ENCODE results near the gene SCFD2.
"Not testable (repeated sequence)": the region's sequence is repeated elsewhere in the genome, so short reads cannot be mapped to it uniquely, and the experiment has no call there.

SCFD2 gene

DNA sequence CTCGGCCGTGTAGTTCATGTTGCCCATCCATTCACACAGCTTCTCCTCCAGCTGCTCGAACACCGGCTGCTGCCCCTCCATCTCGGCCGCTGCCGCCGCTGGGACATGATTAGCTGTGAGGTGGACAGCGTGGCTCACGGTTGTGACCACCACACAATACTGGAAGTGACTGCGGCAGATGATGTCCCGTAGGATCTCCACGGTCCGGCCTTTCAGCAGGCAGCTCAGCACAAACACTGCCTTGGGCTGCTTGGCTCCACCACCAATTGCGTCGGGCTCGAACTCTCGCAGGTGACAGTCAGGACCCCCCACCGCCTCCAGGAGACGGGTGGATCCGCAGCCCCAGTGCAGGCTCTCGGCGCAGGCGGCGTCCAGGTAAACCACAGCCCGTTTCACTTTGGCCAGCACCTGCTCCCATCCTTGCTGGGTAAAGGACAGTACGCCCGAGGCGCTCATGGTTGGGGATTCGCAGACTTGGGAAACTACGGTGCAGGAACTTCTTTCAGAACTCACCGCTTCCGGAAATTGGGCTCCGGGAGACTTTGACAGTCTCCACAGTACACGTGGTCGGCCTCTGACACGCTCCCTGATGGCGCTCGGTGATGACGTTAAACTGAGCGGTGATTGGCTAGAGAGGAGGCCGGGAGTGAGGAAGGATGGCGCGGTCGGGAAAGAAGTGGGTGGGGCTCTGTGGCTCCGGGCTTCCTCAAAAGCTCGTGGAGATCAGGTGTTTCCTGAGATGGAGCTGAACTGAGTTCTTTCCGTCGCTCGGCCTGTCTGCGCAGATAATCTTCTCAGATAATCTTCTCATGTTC is at the start of gene SCFD2:
Gene SCFD2 (minus strand): TSS at position 576 of the 815 bp plus-strand sequence.
- FAIRE-seq = peak; percentile 64

DNA sequence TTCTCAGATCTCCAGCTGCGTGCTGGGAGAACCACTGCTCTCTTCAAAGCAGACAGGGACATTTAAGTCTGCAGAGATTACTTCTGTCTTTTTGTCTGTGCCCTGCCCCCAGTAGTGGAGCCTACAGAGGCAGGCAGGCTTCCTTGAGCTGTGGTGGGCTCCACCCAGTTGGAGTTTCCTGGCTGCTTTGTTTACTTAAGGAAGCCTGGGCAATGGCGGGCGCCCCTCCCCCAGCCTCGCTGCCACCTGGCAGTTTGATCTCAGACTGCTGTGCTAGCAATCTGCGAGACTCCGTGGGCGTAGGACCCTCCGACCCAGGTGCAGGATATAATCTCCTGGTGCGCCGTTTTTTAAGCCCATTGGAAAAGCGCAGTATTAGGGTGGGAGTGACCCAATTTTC is 43.6 kb upstream of the SCFD2 start:
- not testable (repeated sequence) for FAIRE-seq

- FAIRE-seq = no peak
Measured at GRCh38 chr4:53380221-53380620, 14.4 kb upstream of the SCFD2 start.

- FAIRE-seq = no peak
Measured at GRCh38 chr4:53378171-53378482, 12.3 kb upstream of the SCFD2 start.

DNA sequence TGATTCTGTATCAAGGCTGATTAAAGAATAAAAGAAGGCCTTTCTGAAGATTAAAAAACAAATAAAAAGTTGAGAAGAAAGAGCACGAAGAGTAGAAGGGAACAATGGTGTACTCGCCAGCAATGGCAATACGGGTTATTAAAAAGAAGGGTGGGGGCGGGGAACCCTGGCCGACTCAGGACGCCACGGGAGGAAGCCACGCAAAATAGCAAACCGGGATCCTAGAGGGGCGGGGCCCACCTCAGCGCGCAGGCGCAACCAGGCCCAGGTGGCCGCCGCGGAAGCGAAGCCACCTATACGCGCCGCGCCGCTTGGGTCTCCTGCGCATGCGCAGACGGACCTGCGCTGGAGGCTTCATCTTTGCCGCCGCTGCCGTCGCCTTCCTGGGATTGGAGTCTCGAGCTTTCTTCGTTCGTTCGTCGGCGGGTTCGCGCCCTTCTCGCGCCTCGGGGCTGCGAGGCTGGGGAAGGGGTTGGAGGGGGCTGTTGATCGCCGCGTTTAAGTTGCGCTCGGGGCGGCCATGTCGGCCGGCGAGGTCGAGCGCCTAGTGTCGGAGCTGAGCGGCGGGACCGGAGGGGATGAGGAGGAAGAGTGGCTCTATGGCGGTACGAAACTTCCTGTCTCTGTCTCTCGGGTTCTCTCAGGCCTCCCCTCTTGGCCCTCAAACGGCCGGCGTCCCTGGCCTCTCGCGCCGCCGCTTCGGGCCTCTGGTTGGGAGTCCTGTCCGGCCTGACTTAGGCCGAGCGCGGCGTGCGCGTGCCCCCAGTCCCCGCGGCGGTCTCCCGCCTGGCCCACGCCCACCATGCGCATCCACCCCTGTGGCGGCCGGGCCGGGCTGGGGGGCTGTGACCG is 11.7 kb upstream of the SCFD2 start, which contains the start of gene FIP1L1:
Gene FIP1L1 (plus strand): TSS at position 323 of the 852 bp plus-strand sequence. CDS start 198 bp downstream, at position 521.
- no peak for FAIRE-seq

DNA sequence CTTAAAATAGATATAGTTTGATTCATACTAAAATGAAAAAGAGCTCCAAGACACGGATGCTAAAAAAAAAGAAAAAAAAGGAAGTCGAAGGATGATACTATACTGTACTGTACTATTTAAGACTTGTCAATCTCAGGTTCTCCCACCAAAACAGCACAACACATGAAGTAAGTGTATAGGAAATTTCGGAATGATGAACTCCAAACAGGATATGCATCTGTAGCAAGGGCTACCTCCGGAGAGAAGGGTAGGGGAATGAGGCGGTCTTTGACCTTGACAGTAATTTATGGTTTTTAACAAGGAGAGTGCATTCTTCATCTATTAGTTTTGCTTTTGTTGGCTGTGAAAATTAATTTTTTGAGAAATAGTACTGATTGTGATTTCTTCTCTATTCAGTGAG is 11.0 kb upstream of the SCFD2 start:
- no peak for FAIRE-seq

DNA sequence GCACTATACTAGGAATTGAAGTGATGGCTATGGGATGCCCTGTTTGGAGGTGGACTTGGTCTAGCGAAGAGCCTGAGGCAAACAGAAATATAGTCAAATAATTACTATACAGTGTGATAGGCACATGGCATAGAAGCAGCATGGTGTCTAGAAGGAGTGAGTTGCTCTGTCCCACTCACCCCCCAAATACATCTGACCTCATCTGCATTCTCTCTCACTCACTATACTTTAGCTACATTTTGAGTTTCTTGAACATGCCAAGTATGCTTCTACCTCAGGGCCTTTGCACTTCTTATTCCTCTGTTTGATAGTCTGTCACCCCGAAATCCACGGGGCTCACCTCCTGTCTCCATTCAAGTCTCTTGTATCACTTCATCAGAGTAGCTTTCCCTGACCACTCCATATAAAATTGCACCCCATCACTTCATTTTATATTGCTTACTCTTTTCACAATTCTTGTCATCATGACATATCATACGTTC is 9.0 kb upstream of the SCFD2 start:
- FAIRE-seq = no peak

DNA sequence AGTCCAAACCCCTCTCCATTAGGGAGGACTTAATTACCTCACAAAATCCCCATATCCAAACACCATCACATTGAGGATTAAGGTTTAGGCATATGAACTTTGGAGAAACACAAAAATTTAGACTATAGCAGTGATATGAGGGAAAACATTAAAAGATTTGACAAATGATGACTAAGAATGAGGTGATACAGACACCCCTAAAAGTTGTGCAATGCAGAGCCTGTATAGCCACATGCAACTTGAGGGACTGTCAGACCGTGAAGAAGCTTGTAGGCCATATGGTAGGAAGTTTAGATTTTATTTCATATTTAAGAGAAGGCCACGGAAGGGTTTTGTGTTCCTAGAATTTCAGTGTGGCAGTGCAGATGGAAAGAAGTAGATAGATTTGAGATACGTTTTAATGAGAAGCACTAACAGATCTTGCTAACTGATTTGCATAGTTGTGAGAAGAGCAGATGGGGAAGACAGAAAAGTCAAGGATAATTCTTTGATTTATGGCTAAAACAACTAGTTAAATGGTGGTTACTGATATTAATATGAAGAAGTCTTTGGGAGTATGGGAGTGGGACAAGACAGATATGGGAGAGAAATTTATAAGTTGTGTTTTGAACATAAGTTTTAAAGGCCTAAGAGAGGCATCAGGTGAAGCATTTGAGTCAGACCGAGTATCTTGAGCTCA is 6.1 kb upstream of the SCFD2 start:
- FAIRE-seq = no peak

DNA sequence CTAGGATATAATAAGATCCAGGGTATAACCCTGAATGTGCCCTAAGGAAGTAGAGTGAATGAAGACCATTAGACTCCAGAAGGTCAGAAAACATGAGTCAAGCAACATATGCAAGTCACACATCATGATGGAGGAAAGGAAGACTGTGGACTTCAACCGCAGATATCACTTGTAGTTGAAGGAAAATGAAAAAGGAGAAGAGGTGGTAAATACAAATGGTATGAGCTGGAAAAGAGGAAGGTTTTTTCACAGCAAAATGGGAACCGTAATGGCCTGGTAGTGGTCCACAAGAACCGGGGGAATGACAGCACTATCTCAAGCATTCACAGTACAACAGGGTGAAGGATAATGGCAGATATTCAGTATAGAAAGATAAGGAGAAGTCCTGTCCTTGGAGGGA is 5.2 kb upstream of the SCFD2 start:
- FAIRE-seq = no peak

DNA sequence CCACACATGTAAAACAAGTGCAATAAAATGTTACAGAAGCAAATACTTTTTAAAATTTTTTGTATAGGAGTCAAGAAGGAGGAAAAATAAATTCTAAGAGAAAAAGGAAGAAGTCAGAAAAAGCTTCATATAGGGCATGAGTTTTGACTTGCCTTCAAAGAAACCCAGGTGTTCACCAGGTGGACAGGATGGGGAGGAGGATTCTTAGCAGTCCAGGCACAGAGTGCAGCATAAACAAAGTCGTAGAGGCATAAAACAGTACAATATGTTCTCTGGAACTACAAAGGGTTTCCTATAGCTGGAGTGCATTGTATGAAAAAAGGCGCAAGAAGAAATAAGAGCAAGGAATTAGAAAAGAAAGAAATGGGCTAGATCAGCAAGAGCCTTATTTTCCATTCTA is 1.9 kb upstream of the SCFD2 start:
- no peak for FAIRE-seq

DNA sequence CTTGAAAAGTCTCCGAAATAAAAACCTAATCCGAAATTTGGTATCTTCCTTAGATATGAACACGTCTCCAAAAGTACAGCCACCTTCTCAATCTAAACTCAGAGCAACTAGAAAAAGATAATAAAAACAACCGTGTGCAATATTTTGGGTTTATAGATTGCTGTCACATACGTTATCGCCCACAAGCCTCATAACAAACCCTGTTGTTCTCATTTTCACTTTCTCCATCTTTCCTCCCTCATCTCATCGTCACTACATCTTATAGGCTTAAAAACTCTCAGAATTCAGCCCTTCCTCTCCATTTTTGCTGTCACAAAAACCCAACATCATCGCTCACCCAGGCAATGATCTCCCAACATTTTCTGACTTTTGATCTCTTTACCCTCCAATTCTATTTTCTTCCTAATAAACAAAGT is 448 bp upstream of the SCFD2 start:
- no peak for FAIRE-seq

DNA sequence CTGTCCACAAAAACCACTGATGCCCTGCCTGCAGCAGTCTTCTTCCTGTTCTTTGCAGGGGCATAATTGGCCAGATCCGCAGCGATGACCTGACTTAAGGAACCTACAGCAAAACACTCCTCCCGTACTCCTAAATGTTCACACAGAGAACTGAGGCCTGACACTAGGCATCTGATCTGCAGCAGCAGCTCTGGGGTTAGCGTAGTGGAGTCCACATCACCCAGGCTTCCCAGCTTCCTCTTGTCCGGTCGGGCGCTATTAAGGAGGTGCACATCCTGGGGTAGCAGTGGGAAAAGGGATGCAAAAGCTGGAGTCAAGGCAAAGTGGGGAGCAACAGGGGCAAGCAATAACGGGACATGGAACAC is 758 bp downstream of the SCFD2 start:
- FAIRE-seq = no peak

GRCh38 chr4:53364624-53365023 is 1.2 kb downstream of the SCFD2 start:
- no peak for FAIRE-seq

GRCh38 chr4:53362093-53362492 is 3.8 kb downstream of the SCFD2 start:
- no peak for FAIRE-seq

- no peak for FAIRE-seq
Measured at GRCh38 chr4:53361451-53361850, 4.4 kb downstream of the SCFD2 start.

DNA sequence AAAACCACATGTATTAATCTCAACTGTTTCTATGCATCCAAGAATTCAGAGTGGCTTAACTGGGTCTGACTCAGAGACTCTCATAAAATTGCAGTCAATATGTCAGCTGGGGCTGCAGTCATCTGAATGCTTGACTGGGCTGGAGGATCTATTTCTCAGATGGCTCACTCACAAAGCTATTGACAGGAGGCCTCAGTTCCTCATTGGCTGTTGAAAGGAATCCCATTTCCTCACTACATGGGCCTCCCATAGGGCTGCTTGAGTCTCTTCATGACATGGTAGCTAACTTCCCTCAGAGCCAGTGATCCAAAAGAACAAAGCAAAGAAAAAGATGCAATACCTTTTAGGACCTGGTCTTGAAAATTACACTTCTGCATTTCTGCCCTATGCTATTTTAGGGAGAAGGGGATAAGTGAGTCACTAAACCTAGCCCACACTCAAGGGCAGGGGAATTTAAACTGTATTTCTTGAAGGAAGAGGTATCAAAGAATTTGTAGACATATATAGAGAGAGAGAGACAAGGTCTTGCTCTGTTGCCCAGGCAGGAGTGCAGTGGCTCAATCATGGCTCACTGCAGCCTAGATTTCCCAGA is 9.8 kb downstream of the SCFD2 start:
- no peak for FAIRE-seq

DNA sequence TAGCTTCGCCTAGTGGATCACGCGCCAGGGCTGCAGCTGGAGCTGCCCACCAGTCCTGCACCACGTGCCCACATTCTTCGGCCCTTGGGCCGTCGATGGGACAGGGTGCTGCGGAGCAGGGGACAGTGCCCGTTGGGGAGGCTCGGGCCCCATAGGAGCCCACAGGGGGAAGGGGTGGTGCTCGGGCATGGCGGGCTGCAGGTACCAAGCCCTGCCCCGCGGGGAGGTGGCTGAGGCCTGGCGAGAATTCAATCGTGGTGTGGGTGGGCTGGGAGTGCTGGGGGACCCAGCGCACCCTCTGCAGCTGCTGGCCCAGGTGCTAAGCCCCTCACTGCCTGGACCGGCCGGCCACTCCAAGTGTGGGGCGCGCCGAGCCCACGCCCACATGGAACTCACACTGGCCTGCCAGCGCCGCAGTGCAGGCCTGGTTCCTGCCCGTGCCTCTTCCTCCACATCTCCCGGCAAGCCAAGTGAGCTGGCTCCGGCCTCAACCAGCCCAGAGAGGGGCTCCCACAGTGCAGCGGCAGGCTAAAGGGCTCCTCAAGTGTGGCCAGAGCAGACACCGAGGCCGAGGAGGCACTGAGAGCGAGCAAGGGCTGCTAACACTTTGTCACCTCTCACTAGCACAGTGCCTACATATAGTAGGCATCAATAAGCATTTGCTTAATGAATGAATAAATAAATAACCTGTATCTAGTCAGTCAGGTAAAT is 11.7 kb downstream of the SCFD2 start:
- no peak for FAIRE-seq

- no peak for FAIRE-seq
Measured at GRCh38 chr4:53349091-53349491, 16.8 kb downstream of the SCFD2 start.

- no peak for FAIRE-seq
Measured at GRCh38 chr4:53348046-53348445, 17.8 kb downstream of the SCFD2 start.

DNA sequence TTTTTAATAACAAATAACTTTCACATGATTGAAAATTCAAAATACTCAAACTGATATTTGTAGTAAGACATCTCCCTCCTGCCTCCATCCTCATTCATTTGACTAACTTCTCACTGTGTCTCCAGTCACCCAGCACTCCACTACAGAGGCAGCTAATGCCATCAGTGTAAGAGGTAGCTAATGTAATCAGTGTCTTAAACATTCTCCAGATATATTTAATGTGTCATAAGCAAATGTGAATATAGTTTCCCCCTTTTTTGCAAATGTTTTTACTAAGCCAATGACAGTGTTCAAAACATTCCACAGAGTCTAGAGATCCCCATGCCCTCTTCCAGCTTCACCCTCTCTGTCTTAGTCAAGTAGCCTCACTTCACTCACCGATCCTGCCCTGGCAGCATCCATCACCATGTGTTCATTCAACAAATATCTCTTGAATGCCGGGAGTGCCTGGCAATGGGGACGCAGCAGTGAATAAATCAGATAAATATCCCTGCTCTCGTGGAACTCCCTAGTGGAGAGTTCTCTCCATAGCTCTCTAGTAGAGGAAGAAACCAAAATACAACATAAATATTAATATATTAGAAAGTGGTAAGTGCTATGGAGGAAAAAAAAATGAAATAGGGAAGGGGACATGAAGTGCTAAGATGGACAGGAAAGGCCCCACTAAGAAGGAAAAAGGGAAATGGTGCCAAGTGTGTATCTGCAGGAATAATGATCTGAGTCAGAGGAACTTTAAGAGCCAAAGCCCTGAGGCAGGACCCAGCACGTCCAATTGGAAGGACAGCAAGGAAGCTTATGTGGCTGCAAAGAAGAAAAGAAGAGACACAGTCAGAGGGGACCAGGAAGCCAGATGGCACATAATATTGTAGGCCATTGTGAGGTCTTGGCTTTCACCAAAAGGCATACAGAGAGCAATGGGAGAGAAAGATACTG is 18.7 kb downstream of the SCFD2 start:
- FAIRE-seq = no peak

GRCh38 chr4:53346392-53346791 is 19.5 kb downstream of the SCFD2 start:
- not testable (repeated sequence) for FAIRE-seq

All from TTC549 (cell line).